Tibial artery (tissue), 4 donors: ENCODE results near the gene TNFAIP8L1.

Experiments used
- DNase-seq, 2 donors: peaks; one replicate each; pipeline ENCODE4 v3.0.0-alpha.2; 2019
- H3K27ac ChIP-seq, 2 donors: fragments of 200-600 bp; sonication (generic) in 1 of 2; 1 replicate in 1 of 2; 2 replicates in 1 of 2; pipeline ENCODE4 v1.5.1; 2018 to 2019; ENCODE audit warnings: mild to moderate bottlenecking in 1 of 2
- H3K27me3 ChIP-seq, 2 donors: fragments of 200-600 bp; sonication (generic) in 1 of 2; one replicate each; pipeline versions ENCODE4 v1.5.1 to v1.6.0; 2016 to 2019
- H3K36me3 ChIP-seq, 3 donors: fragments of 200-600 bp; sonication (generic) in 2 of 3; one replicate each; pipeline ENCODE4 v1.5.1; 2016 to 2019; ENCODE audit warnings: mild to moderate bottlenecking in 2 of 3
- H3K4me1 ChIP-seq, 4 donors: fragments of 200-600 bp; sonication (generic) in 2 of 4; 1 replicate in 3 of 4; 2 replicates in 1 of 4; pipeline ENCODE4 v1.5.1; 2016 to 2019
- H3K4me3 ChIP-seq, 2 donors: fragments of 200-600 bp; sonication (generic) in 1 of 2; 1 replicate in 1 of 2; 2 replicates in 1 of 2; pipeline ENCODE4 v1.5.1; 2018 to 2019; ENCODE audit warnings: mild to moderate bottlenecking in 2 of 2
- H3K9me3 ChIP-seq, 3 donors: fragments of 200-600 bp; sonication (generic) in 1 of 3; one replicate each; pipeline ENCODE4 v1.5.1; 2016 to 2019
- intact Hi-C: fragments of 100-400 bp; cut with DNase I; formaldehyde crosslinking; loops from one replicate; pipeline ENCODE4 v1.15.0; 2023; ENCODE audit warnings: low total_unique reads
- TF ChIP-seq, protein P1 (sequence below), 2 experiments: fragments of 200-600 bp in 1 of 2; fragments of 450-650 bp in 1 of 2; IDR thresholded peaks; one replicate each; pipeline ENCODE4 v1.5.1; 2017 to 2019; ENCODE audit warnings: antibody characterized with exemption in 2 of 2, mild to moderate bottlenecking in 1 of 2, moderate library complexity in 1 of 2

Gene TNFAIP8L1

DNA sequence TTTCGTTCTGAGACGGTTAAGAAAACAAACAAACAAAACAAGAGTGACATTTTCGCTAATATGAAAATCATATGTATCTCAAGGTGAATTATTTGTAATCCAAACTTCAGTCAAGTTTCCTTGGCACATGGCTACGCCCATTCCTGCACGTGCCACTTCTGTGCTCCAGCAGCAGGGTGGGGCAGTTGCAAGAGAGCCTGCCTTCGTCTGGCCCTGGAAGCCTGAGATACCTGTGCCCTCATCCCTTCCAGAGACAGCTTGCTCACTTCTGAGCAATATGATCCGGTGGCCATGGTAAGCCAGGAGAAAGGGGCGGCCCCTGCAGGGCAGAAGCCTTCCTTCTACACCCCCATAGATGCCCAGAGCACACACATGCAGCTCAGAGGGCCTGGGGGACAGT, 62.2 kb downstream of the TNFAIP8L1 start:
- H3K27ac ChIP-seq, result no peak overlapping the region
- intact Hi-C loops, result no loop called here
- DNase-seq, result no peak

DNA sequence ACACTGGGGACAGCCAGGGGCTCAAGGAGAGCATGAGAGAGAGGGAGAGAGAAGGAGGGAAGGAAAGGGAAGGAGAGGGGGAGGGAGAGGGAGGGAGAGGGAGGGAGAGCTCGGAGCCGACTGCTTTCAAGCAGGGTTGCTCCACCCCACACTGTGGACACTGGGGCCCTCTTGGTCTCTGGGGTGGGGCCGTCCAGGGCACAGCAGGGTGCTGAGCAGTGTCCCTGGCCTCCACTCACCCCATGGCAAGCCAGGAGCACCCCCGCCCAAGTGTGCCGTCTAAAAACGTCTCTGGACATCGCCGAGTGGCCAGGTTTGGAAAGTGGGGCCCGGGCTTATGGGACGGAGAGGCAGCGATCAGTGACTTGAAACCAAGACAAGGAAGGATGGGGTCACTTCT, 63.4 kb downstream of the TNFAIP8L1 start:
- peaks cover 76 to 90% (median 79%) of the 10 kb centered on the region in 3 donors for H3K36me3 ChIP-seq
- H3K9me3 ChIP-seq, result no peaks in the 10 kb centered on the region
- no peak overlapping the region for H3K27ac ChIP-seq
- no peak for DNase-seq
- peaks cover 0 to 13% (median 6%) of the 10 kb centered on the region in 4 donors for H3K4me1 ChIP-seq
- no peaks in the 10 kb centered on the region for H3K27me3 ChIP-seq
- TF ChIP-seq, protein P1, sequence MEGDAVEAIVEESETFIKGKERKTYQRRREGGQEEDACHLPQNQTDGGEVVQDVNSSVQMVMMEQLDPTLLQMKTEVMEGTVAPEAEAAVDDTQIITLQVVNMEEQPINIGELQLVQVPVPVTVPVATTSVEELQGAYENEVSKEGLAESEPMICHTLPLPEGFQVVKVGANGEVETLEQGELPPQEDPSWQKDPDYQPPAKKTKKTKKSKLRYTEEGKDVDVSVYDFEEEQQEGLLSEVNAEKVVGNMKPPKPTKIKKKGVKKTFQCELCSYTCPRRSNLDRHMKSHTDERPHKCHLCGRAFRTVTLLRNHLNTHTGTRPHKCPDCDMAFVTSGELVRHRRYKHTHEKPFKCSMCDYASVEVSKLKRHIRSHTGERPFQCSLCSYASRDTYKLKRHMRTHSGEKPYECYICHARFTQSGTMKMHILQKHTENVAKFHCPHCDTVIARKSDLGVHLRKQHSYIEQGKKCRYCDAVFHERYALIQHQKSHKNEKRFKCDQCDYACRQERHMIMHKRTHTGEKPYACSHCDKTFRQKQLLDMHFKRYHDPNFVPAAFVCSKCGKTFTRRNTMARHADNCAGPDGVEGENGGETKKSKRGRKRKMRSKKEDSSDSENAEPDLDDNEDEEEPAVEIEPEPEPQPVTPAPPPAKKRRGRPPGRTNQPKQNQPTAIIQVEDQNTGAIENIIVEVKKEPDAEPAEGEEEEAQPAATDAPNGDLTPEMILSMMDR (IDR thresholded peaks at IDR 0.05), result no peak
- H3K4me3 ChIP-seq, result no peak overlapping the region
- intact Hi-C loops, result no loop called here

More for the DNA sequence above, 62.2 kb downstream of the TNFAIP8L1 start:
- Histone ChIP-seq H3K9me3 (no peaks in the 10 kb centered on the region), H3K27me3 (no peaks in the 10 kb centered on the region), H3K4me1 (peaks cover 0 to 11% (median 0%) of the 10 kb centered on the region in 4 donors), H3K4me3 (no peak overlapping the region), H3K36me3 (peaks cover 88 to 98% (median 91%) of the 10 kb centered on the region in 3 donors)
- TF ChIP-seq, protein P1 (IDR thresholded peaks at IDR 0.05), result no peak

DNA sequence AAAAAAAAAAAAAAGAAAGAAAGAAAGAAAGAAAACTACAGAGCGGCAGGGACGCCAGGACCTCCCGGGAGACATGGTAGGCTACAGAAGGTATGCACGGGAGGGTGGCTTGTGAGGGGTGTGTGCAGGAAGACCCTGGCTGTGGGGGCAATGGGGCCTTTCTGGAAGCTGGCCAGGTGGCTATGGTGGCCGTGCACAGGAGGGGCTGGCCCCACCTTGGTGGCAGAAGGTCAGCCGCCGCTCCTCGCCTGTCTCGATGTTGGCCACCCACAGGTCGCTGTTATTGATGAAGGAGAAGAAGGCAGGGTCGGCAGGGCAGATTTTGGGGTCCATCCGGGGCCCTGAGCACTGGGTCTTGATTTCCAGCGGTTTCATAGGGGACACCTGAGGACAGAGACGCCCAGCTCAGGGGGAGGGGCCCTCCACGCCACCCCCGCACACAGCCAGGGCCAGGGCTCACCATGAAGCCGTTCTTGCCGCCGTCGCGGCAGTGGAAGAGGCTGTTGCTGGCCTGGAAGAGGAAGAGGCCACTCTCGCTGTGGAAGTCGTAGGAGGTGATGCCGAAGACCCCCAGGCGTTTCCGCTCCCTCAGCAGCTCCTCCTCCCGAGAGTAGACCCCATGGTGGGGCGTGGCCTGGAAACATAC, 64.5 kb downstream of the TNFAIP8L1 start:
- intact Hi-C loops, result no loop called here
- H3K36me3 ChIP-seq, result peaks cover 66 to 80% (median 75%) of the 10 kb centered on the region in 3 donors
- no peaks in the 10 kb centered on the region for H3K27me3 ChIP-seq
- H3K4me1 ChIP-seq, result peaks cover 0 to 20% (median 14%) of the 10 kb centered on the region in 4 donors
- TF ChIP-seq, protein P1 (IDR thresholded peaks at IDR 0.05), result no peak
- H3K9me3 ChIP-seq, result no peaks in the 10 kb centered on the region
- no peak overlapping the region for H3K27ac ChIP-seq
- DNase-seq, result no peak
- no peak overlapping the region for H3K4me3 ChIP-seq

DNA sequence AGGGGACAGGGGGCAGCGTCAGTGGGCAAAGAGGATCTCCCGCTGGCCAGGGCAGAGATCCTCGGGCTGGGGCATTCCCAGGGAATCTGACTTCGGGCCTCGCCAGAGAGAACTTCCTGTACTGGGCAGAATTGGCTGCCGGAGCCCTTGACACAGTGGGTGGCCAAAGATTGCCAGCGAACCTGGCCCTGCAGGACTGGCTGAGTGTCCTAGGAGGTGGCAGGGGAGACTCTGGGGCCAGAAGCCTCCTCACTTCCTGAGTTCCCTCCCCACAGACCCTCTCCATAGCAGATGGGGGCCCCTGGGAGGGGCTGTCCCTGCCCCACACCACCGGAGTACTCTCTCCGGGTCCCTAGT, 65.0 kb downstream of the TNFAIP8L1 start:
- intact Hi-C loops, result no loop called here
- Histone ChIP-seq H3K36me3 (peaks cover 67 to 77% (median 75%) of the 10 kb centered on the region in 3 donors), H3K4me1 (peaks cover 0 to 25% (median 15%) of the 10 kb centered on the region in 4 donors), H3K9me3 (no peaks in the 10 kb centered on the region), H3K27ac (no peak overlapping the region), H3K4me3 (no peak overlapping the region), H3K27me3 (no peaks in the 10 kb centered on the region)
- DNase-seq, result no peak
- TF ChIP-seq, protein P1 (IDR thresholded peaks at IDR 0.05), result no peak
